ENCODE measurements around the gene JPH3. TPM values are rescaled to one million over a fixed set of nuclear protein-coding genes. Genes with fewer than 3 reads are reported as not detected.

The JPH3 gene
- polyA plus RNA-seq, 1 donor (not counting 4 experiments of a cell fraction or from before 2014, with no cell fraction given) = not detected

DNA sequence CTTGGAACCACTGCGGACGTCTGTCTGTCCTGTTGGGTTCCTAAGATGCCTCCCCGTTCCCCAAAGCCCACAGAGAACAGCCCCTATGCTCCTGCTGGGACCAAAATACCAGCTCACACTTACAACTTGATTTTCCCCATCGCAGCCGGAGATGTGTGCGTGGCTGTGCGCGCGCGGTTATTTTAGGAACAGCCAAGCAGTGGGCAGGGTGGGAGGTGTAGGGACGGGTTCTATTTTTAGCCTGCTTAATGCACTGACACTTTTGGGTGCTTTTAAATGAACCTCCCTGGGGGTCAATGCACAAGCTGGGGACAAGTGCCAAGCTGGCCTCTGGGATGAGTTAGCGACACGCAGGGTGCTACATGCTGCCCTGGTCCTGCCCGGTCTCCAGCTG lies 89.4 kb downstream of the JPH3 start:
- no peaks in the 10 kb centered on the region for H3K9me3 ChIP-seq (ENCODE audit: control insufficient read depth, low read depth, low read length)
- H2AFZ ChIP-seq (ENCODE audit: control insufficient read depth, low read length) = no peak overlapping the region
- H3K9me1 ChIP-seq (ENCODE audit: control insufficient read depth, extremely low read depth, insufficient read depth, low read length) = no peaks in the 10 kb centered on the region
- dilution Hi-C loops (cut with MboI; ENCODE audit: extremely low pct_ligation_motif_present, low sequenced_read_pairs) = no loop called here
- H3K4me3 ChIP-seq (ENCODE audit: control insufficient read depth in 2 of 3, extremely low read depth in 1 of 3, insufficient read depth in 2 of 3, low read depth in 1 of 3, low read length in 3 of 3) = no peak overlapping the region
- no peak overlapping the region for H3K4me2 ChIP-seq (ENCODE audit: control insufficient read depth, extremely low read depth, insufficient read depth, low read depth, low read length)
- no peak overlapping the region for H3K9ac ChIP-seq (ENCODE audit: control insufficient read depth, extremely low read depth, insufficient read depth, low read length)
- peaks cover 14% of the 10 kb centered on the region for H3K27me3 ChIP-seq (ENCODE audit: control insufficient read depth, extremely low read depth, insufficient read depth, low read length)
- H3K4me1 ChIP-seq (ENCODE audit: control insufficient read depth, extremely low read depth, insufficient read depth, low read length) = no peaks in the 10 kb centered on the region
- H3K27ac ChIP-seq (ENCODE audit: control insufficient read depth, insufficient read depth, low read length) = no peak overlapping the region
- DNase-seq (ENCODE audit: low read depth, low spot score) (no peak), FAIRE-seq (no peak)
- TF ChIP-seq, protein P1, sequence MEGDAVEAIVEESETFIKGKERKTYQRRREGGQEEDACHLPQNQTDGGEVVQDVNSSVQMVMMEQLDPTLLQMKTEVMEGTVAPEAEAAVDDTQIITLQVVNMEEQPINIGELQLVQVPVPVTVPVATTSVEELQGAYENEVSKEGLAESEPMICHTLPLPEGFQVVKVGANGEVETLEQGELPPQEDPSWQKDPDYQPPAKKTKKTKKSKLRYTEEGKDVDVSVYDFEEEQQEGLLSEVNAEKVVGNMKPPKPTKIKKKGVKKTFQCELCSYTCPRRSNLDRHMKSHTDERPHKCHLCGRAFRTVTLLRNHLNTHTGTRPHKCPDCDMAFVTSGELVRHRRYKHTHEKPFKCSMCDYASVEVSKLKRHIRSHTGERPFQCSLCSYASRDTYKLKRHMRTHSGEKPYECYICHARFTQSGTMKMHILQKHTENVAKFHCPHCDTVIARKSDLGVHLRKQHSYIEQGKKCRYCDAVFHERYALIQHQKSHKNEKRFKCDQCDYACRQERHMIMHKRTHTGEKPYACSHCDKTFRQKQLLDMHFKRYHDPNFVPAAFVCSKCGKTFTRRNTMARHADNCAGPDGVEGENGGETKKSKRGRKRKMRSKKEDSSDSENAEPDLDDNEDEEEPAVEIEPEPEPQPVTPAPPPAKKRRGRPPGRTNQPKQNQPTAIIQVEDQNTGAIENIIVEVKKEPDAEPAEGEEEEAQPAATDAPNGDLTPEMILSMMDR (optimal IDR thresholded peaks at IDR 0.05 in 1 of 3, IDR thresholded peaks at IDR 0.05 in 1 of 3, conservative IDR thresholded peaks at IDR 0.05 in 1 of 3; ENCODE audit: extremely low read depth in 1 of 3, insufficient read depth in 2 of 3, low read length in 3 of 3) = no peak
- no peak for TF ChIP-seq EZH2 (IDR thresholded peaks at IDR 0.05; ENCODE audit: low read length)
- no peaks in the 10 kb centered on the region for H4K20me1 ChIP-seq (ENCODE audit: control insufficient read depth, extremely low read depth, insufficient read depth, low read length)
- no peaks in the 10 kb centered on the region for H3K79me2 ChIP-seq (ENCODE audit: control insufficient read depth, insufficient read depth, low read length)
- peaks cover 0 to 5% of the 10 kb centered on the region in 2 experiments for H3K36me3 ChIP-seq (ENCODE audit: control insufficient read depth in 2 of 2, extremely low read depth in 1 of 2, insufficient read depth in 2 of 2, low read length in 2 of 2)

DNA sequence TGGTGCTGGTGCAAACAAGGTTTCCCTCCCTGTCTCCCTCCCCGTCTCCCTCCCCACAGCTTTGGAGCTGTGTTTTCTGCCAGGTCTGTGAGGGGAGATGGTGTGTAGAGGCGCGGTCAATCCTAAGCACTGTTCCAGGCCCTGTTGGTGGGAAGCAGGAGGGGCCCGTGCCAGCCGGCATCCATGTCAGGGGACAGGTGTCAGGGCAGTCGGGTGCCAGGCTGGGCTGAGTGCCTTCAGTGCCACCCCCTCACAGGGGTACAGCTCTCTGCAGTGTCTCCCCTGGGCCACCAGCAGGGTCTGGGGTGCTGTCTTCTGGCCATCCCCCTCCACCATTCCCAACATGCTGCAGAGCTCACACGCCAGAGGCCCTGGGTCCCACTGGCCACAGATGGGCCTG lies 89.9 kb downstream of the JPH3 start:
- dilution Hi-C loops (cut with MboI; ENCODE audit: extremely low pct_ligation_motif_present, low sequenced_read_pairs) = no loop called here
- no peaks in the 10 kb centered on the region for H4K20me1 ChIP-seq (ENCODE audit: control insufficient read depth, extremely low read depth, insufficient read depth, low read length)

More for the DNA sequence above, 89.9 kb downstream of the JPH3 start:
- DNase-seq (ENCODE audit: low read depth, low spot score) (no peak), FAIRE-seq (no peak)
- Histone ChIP-seq H2AFZ (ENCODE audit: control insufficient read depth, low read length) (no peak overlapping the region), H3K4me2 (ENCODE audit: control insufficient read depth, extremely low read depth, insufficient read depth, low read depth, low read length) (no peak overlapping the region), H3K27me3 (ENCODE audit: control insufficient read depth, extremely low read depth, insufficient read depth, low read length) (peaks cover 12% of the 10 kb centered on the region), H3K9me1 (ENCODE audit: control insufficient read depth, extremely low read depth, insufficient read depth, low read length) (no peaks in the 10 kb centered on the region), H3K79me2 (ENCODE audit: control insufficient read depth, insufficient read depth, low read length) (no peaks in the 10 kb centered on the region), H3K4me1 (ENCODE audit: control insufficient read depth, extremely low read depth, insufficient read depth, low read length) (no peaks in the 10 kb centered on the region), H3K27ac (ENCODE audit: control insufficient read depth, insufficient read depth, low read length) (no peak overlapping the region), H3K36me3 (ENCODE audit: control insufficient read depth in 2 of 2, extremely low read depth in 1 of 2, insufficient read depth in 2 of 2, low read length in 2 of 2) (peaks cover 0 to 5% of the 10 kb centered on the region in 2 experiments), H3K4me3 (ENCODE audit: control insufficient read depth in 2 of 3, extremely low read depth in 1 of 3, insufficient read depth in 2 of 3, low read depth in 1 of 3, low read length in 3 of 3) (no peak overlapping the region), H3K9me3 (ENCODE audit: control insufficient read depth, low read depth, low read length) (no peaks in the 10 kb centered on the region), H3K9ac (ENCODE audit: control insufficient read depth, extremely low read depth, insufficient read depth, low read length) (no peak overlapping the region)
- TF ChIP-seq, protein P1 (optimal IDR thresholded peaks at IDR 0.05 in 1 of 3, IDR thresholded peaks at IDR 0.05 in 1 of 3, conservative IDR thresholded peaks at IDR 0.05 in 1 of 3; ENCODE audit: extremely low read depth in 1 of 3, insufficient read depth in 2 of 3, low read length in 3 of 3) = no peak
